OCI-LY7 (cell line): Measurements from ENCODE around the gene NOS3.

Experiments
- EZH2phosphoT487 ChIP-seq: fragments of 200-600 bp; sonication (generic); IDR thresholded peaks from 2 replicates; pipeline ENCODE4 v1.6.1; 2018; ENCODE audit warnings: low read depth, borderline replicate concordance, mild to moderate bottlenecking, mixed run types, antibody characterized with exemption, low read length, moderate library complexity, mixed read lengths
- TF ChIP-seq, protein P1 (sequence below): fragments of 200-600 bp; sonication (generic); conservative IDR thresholded peaks from 2 replicates; pipeline ENCODE4 v1.5.1; 2014; ENCODE audit warnings: mild to moderate bottlenecking, antibody characterized with exemption, low read length, moderate library complexity, mixed read lengths

DNA sequence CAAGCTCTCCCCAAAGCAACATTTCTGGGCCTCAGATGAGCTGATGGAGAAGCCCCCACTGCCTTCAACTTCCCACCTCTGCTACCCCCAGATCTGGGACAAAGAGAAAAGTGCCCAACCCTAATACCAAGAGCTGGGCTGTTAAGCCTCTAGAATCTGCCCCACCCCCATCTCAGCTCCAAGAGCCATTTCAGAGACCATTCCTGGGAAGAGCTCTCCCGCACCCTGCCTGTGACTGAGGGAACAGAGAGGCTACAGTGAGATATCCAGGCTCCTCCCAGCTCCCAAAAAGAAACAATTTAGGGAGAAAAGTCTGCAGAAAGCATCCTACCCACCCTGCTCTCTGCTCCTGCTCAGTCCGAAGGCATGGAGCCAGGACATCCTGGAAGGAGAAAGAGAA, 10.2 kb upstream of the NOS3 start:
- TF ChIP-seq, protein P1, sequence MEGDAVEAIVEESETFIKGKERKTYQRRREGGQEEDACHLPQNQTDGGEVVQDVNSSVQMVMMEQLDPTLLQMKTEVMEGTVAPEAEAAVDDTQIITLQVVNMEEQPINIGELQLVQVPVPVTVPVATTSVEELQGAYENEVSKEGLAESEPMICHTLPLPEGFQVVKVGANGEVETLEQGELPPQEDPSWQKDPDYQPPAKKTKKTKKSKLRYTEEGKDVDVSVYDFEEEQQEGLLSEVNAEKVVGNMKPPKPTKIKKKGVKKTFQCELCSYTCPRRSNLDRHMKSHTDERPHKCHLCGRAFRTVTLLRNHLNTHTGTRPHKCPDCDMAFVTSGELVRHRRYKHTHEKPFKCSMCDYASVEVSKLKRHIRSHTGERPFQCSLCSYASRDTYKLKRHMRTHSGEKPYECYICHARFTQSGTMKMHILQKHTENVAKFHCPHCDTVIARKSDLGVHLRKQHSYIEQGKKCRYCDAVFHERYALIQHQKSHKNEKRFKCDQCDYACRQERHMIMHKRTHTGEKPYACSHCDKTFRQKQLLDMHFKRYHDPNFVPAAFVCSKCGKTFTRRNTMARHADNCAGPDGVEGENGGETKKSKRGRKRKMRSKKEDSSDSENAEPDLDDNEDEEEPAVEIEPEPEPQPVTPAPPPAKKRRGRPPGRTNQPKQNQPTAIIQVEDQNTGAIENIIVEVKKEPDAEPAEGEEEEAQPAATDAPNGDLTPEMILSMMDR: no peak
- no peak for TF ChIP-seq EZH2phosphoT487
